K562 (cell line): ENCODE measurements around the gene CFAP221.

Experiments
- HDAC2 ChIP-seq: fragments of 450-650 bp; IDR thresholded peaks from 2 replicates; pipeline ENCODE4 v1.6.1; 2016; ENCODE audit warnings: mild to moderate bottlenecking
- HIVEP1 ChIP-seq: fragments of 250-450 bp; sonication (Bioruptor Pico); IDR thresholded peaks from 2 replicates; pipeline ENCODE4 v1.4.0; 2020; ENCODE audit warnings: mild to moderate bottlenecking
- POLR2A ChIP-seq: fragments of 450-650 bp; conservative IDR thresholded peaks from 2 replicates; pipeline ENCODE4 v1.6.1; 2016
- RAD21 ChIP-seq, 2 experiments: fragments of 250-450 bp in 1 of 2; fragments of 450-650 bp in 1 of 2; sonication (Bioruptor Pico) in 1 of 2; formaldehyde crosslinking in 1 of 2; IDR thresholded peaks in 1 of 2; conservative IDR thresholded peaks in 1 of 2; 2 replicates each; pipeline versions ENCODE4 v1.4.0 to v1.8.0; 2020 to 2022; ENCODE audit warnings: mild to moderate bottlenecking in 2 of 2, moderate library complexity in 1 of 2
- RFX5 ChIP-seq: IDR thresholded peaks from 2 replicates; pipeline ENCODE4 v1.6.1; 2011; ENCODE audit warnings: low read depth, mild to moderate bottlenecking, improper control_type of control experiment, low read length
- SOX6 ChIP-seq: fragments of 450-650 bp; IDR thresholded peaks from 2 replicates; pipeline ENCODE4 v1.6.1; 2014; ENCODE audit warnings: mild to moderate bottlenecking
- ZNF561 ChIP-seq: fragments of 450-650 bp; formaldehyde crosslinking; conservative IDR thresholded peaks from 2 replicates; pipeline ENCODE4 v1.4.0; 2020; ENCODE audit warnings: mild to moderate bottlenecking, moderate library complexity
- TF ChIP-seq, protein P1 (sequence below): IDR thresholded peaks from 3 replicates; pipeline ENCODE4 v1.6.1; 2011; ENCODE audit warnings: borderline replicate concordance, mild to moderate bottlenecking; ENCODE audit not compliant: insufficient read length, insufficient read depth
- TF ChIP-seq, protein P2 (sequence below), 3 experiments: IDR thresholded peaks in 2 of 3; conservative IDR thresholded peaks in 1 of 3; 2 replicates each; pipeline ENCODE4 v1.5.1; 2011 to 2012; ENCODE audit warnings: low read length in 3 of 3, mild to moderate bottlenecking in 3 of 3, control low read depth in 2 of 3, improper control_type of control experiment in 1 of 3, inconsistent platforms in 1 of 3, low read depth in 1 of 3, mixed read lengths in 1 of 3, moderate library complexity in 1 of 3; ENCODE audit not compliant: insufficient read depth in 2 of 3
- TF ChIP-seq, protein P3 (sequence below), 2 experiments: fragments of 450-650 bp in 1 of 2; sonication (generic) in 1 of 2; formaldehyde crosslinking in 1 of 2; IDR thresholded peaks in 1 of 2; conservative IDR thresholded peaks in 1 of 2; 2 replicates each; pipeline versions ENCODE4 v1.6.1 to v1.8.1; 2016 to 2023; ENCODE audit warnings: mild to moderate bottlenecking in 2 of 2, moderate library complexity in 2 of 2, inconsistent platforms in 1 of 2, missing genetic modification reagents in 1 of 2
- TF ChIP-seq, protein P4 (sequence below): sonication (generic); formaldehyde crosslinking; IDR thresholded peaks from 2 replicates; pipeline ENCODE4 v1.8.0; 2023; ENCODE audit warnings: mild to moderate bottlenecking, missing genetic modification reagents
- TF ChIP-seq, protein P5 (sequence below): sonication (generic); formaldehyde crosslinking; IDR thresholded peaks from 2 replicates; pipeline ENCODE4 v1.5.0; 2020; ENCODE audit warnings: missing genetic modification reagents

DNA sequence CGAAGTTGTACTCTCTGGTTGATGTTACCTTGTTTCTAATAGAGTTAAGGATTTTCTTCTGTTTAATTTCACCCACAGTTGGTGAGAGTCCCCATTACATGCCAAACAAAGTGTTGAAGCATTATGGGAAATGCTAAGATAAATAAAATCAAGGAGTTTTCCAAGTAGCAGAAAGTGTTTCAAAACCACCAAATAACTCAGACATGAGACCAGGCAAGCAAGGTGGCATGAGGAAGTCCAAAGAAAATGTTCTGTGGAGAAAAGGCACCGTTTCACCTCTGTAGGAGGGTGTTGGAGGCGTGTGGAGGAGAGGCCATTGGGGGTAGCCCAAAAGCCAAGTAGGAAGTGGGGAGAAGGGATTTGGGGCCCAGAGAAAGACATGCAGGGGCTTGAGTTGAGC lies 8.7 kb downstream of the CFAP221 start:
- TF ChIP-seq RFX5 = no peak
- no peak for TF ChIP-seq RAD21 (CRISPR knock-in tag; conservative IDR thresholded peaks at IDR 0.05 in 1 of 2, IDR thresholded peaks at IDR 0.05 in 1 of 2)
- TF ChIP-seq, protein P1, sequence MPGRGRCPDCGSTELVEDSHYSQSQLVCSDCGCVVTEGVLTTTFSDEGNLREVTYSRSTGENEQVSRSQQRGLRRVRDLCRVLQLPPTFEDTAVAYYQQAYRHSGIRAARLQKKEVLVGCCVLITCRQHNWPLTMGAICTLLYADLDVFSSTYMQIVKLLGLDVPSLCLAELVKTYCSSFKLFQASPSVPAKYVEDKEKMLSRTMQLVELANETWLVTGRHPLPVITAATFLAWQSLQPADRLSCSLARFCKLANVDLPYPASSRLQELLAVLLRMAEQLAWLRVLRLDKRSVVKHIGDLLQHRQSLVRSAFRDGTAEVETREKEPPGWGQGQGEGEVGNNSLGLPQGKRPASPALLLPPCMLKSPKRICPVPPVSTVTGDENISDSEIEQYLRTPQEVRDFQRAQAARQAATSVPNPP = no peak
- no peak for TF ChIP-seq HDAC2
- TF ChIP-seq, protein P2, sequence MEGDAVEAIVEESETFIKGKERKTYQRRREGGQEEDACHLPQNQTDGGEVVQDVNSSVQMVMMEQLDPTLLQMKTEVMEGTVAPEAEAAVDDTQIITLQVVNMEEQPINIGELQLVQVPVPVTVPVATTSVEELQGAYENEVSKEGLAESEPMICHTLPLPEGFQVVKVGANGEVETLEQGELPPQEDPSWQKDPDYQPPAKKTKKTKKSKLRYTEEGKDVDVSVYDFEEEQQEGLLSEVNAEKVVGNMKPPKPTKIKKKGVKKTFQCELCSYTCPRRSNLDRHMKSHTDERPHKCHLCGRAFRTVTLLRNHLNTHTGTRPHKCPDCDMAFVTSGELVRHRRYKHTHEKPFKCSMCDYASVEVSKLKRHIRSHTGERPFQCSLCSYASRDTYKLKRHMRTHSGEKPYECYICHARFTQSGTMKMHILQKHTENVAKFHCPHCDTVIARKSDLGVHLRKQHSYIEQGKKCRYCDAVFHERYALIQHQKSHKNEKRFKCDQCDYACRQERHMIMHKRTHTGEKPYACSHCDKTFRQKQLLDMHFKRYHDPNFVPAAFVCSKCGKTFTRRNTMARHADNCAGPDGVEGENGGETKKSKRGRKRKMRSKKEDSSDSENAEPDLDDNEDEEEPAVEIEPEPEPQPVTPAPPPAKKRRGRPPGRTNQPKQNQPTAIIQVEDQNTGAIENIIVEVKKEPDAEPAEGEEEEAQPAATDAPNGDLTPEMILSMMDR (IDR thresholded peaks at IDR 0.05 in 2 of 3, conservative IDR thresholded peaks at IDR 0.05 in 1 of 3; ENCODE audit: insufficient read depth in 2 of 3, low read depth in 1 of 3, low read length in 3 of 3) = no peak
- TF ChIP-seq SOX6 = no peak
- TF ChIP-seq ZNF561 (CRISPR knock-in tag) = no peak
- no peak for TF ChIP-seq HIVEP1 (CRISPR knock-in tag)
- TF ChIP-seq, protein P3, sequence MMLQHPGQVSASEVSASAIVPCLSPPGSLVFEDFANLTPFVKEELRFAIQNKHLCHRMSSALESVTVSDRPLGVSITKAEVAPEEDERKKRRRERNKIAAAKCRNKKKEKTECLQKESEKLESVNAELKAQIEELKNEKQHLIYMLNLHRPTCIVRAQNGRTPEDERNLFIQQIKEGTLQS (IDR thresholded peaks at IDR 0.05) = no peak
- TF ChIP-seq, protein P3 (CRISPR knock-in tag; conservative IDR thresholded peaks at IDR 0.05) = no peak
- TF ChIP-seq POLR2A = no peak
- TF ChIP-seq, protein P4, sequence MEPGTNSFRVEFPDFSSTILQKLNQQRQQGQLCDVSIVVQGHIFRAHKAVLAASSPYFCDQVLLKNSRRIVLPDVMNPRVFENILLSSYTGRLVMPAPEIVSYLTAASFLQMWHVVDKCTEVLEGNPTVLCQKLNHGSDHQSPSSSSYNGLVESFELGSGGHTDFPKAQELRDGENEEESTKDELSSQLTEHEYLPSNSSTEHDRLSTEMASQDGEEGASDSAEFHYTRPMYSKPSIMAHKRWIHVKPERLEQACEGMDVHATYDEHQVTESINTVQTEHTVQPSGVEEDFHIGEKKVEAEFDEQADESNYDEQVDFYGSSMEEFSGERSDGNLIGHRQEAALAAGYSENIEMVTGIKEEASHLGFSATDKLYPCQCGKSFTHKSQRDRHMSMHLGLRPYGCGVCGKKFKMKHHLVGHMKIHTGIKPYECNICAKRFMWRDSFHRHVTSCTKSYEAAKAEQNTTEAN (CRISPR knock-in tag) = no peak
- TF ChIP-seq, protein P5, sequence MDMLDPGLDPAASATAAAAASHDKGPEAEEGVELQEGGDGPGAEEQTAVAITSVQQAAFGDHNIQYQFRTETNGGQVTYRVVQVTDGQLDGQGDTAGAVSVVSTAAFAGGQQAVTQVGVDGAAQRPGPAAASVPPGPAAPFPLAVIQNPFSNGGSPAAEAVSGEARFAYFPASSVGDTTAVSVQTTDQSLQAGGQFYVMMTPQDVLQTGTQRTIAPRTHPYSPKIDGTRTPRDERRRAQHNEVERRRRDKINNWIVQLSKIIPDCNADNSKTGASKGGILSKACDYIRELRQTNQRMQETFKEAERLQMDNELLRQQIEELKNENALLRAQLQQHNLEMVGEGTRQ (CRISPR knock-in tag) = no peak
